Stimulated activated CD4-positive, alpha-beta T cell treated with anti-CD3 and anti-CD28 coated beads, Interleukin-12 subunit alpha, Interleukin-12 subunit beta, amount 100 ng/mL, for 48 hours (primary cell): ENCODE results near the gene ERBIN.

ENCODE experiments used
- DNase-seq, 3 donors: peaks; one replicate each; pipeline ENCODE4 v3.0.0-alpha.2; 2020; ENCODE audit warnings: low read depth in 2 of 3, low spot score in 1 of 3

Gene ERBIN

DNA sequence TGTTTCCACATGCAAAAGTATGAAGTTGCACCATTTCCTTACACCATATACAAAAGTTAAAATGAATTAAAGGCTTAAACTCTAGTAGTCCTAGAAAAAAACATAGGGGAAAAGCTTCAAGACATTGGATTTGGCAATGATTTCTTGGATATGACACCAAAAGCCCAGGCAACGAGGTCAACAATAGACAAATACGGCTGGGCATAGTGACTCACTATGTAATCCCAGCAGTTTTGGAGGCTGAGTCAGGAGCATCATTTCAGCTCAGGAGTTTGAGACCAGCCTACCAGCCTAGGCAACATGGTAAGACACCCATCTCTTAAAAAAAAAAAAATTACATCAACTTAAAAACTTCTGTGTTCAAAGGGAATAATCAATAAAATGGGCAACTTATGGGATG, 186.8 kb downstream of the ERBIN start:
- no peak for DNase-seq

DNA sequence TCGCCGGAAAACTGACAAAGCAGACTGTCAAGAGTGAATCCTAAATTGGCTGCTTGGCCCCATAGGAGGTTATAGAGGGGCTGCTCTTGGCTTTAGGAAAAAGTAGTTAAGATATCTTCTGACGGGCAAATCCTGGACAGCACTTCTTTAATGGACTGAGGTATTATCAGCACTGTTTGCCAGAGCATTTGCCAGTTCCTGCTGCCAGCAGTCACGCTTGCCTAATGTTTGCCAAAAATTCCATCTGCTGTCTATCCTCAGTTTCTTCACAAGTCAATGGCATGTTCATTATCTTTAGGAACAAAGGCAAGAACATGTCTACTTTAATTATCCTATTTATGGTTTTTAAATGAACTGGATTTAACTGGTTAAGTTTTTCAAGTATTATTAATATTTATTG, 191.9 kb downstream of the ERBIN start:
- DNase-seq: no peak

DNA sequence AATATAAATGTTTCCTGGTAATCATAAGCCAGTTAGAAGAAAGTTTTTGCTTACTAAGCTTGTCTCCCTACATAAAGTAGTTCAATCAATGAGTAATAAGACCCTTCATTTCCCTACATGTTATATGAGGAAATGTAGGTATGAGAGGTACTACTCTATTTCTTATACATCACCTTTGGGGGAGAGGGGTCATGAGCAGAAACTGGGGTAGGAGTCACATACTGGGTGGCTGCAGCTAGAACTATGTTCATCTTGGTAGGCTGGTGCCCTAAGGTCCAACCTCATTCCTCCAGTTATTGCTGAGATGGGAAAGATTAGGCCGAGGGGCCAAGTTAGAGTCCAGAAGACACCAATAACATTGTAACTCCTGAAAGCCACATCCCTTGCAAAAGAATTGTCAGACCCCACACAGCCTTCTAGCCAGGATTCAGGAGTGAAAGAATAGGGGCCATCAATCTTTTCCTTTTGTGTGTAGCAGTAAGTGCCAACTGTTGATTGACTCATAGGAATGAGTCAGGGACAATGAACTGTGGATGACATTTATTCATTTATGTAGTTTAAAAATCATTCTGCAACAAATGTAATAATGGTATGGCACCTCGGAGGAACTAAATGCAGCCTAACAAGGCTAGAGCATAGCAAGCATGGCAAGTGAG, 196.1 kb downstream of the ERBIN start:
- no peak for DNase-seq

DNA sequence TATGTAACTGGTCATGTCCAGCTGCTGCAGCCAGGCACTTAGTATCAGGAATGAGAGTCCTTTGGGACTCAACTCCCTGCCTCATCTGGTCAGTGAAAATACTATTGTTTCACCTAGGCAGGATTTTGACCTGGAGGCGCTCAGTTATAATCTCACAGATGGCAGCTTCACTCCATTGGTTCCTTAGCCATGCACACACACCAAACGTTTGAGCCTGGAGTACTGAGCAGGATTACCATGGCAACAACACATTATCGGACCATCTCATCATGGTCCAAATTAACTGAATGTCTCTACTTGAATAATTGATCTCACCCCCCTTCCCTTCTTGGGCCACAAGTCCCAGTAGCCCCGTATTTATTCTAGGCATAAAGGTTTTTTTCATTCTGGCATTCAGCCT, 202.8 kb downstream of the ERBIN start:
- DNase-seq: no peak

DNA sequence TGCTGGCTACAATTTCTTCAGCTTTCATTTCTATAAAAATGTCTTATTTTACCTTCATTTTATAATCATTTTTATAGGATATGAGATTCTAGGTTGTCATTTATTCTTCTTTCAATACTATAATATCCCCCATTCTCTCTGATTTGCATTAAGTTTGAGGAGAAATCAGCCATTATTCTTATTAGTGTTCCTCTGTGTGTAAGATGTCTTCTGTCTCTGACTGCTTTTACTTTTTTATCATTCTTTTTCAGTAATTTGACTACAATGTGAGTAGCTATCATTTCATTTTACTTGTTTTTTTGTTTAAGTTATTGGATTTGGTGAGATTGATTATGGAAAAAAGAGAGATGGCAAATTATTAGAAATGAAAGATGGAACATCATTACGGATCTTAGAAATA, 204.1 kb downstream of the ERBIN start:
- no peak for DNase-seq
